Inflammatory macrophage treated with lipopolysaccharide for 4 hours (primary cell): ENCODE data around the gene FAM200C.

Source experiments
- DNase-seq: peaks from one replicate; pipeline ENCODE4 v3.0.0-alpha.2; 2020

The FAM200C gene

GRCh38 chr5:160366230-160366629 lies 33.6 kb downstream of the FAM200C start:
- no peak for DNase-seq

GRCh38 chr5:160363660-160364395 lies 36.0 kb downstream of the FAM200C start:
- no peak for DNase-seq

GRCh38 chr5:160363211-160363610 lies 36.6 kb downstream of the FAM200C start:
- DNase-seq, result no peak

GRCh38 chr5:160361624-160362228 lies 38.1 kb downstream of the FAM200C start:
- no peak for DNase-seq

- DNase-seq, result no peak
These were observed 39.5 kb downstream of the FAM200C start for GRCh38 chr5:160360310-160360709.

GRCh38 chr5:160359816-160360215 lies 40.0 kb downstream of the FAM200C start:
- DNase-seq, result no peak

- no peak for DNase-seq
These were observed 40.6 kb downstream of the FAM200C start for GRCh38 chr5:160359242-160359641.

GRCh38 chr5:160357861-160358411 lies 41.9 kb downstream of the FAM200C start:
- no peak for DNase-seq

GRCh38 chr5:160357394-160357793 lies 42.5 kb downstream of the FAM200C start:
- no peak for DNase-seq

GRCh38 chr5:160356550-160357347 lies 43.1 kb downstream of the FAM200C start:
- no peak for DNase-seq

- DNase-seq, result no peak
These were observed 45.2 kb downstream of the FAM200C start for GRCh38 chr5:160354666-160355065.

- DNase-seq, result no peak
These were observed 46.5 kb downstream of the FAM200C start for GRCh38 chr5:160353379-160353778.

- DNase-seq, result no peak
These were observed 47.5 kb downstream of the FAM200C start for GRCh38 chr5:160352308-160352707.

GRCh38 chr5:160349935-160350303 lies 49.9 kb downstream of the FAM200C start:
- DNase-seq, result no peak

GRCh38 chr5:160349249-160349934 lies 50.5 kb downstream of the FAM200C start:
- DNase-seq, result no peak

GRCh38 chr5:160348080-160348479 lies 51.8 kb downstream of the FAM200C start:
- DNase-seq, result no peak

- no peak for DNase-seq
These were observed 52.4 kb downstream of the FAM200C start for GRCh38 chr5:160347448-160347847.
